ENCODE data around the gene ZNF652. TPM values are rescaled to one million over a fixed set of nuclear protein-coding genes. Genes with fewer than 3 reads are reported as not detected.

The ZNF652 gene
- total and polyA plus RNA-seq, 2 experiments from 2014 or later, result 36.2 to 54.5 TPM

DNA sequence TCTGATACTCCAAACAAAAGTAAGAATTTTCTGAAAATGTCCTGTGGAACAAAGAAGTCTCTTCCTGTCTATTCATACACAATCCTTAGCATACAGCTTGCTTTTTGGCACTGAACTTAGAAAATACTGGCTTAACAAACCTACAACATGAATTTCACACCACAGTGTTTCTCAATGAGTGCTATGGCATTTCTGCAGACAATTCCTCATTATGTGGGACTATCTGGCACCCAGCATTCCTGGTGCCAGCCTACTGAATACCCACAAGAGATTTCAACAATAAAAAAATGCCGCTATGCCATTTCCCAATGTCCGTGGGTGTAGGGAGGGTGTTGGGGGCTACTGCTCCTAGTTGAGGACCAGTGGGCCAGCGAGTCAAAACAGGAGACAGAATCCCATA lies 62.1 kb downstream of the ZNF652 start (continued):
- TF ChIP-seq NANOG (IDR thresholded peaks at IDR 0.05; ENCODE audit: borderline replicate concordance), result no peak
- no peak for TF ChIP-seq POLR2AphosphoS5 (IDR thresholded peaks at IDR 0.05; ENCODE audit: low read depth)
- TF ChIP-seq, protein P1, sequence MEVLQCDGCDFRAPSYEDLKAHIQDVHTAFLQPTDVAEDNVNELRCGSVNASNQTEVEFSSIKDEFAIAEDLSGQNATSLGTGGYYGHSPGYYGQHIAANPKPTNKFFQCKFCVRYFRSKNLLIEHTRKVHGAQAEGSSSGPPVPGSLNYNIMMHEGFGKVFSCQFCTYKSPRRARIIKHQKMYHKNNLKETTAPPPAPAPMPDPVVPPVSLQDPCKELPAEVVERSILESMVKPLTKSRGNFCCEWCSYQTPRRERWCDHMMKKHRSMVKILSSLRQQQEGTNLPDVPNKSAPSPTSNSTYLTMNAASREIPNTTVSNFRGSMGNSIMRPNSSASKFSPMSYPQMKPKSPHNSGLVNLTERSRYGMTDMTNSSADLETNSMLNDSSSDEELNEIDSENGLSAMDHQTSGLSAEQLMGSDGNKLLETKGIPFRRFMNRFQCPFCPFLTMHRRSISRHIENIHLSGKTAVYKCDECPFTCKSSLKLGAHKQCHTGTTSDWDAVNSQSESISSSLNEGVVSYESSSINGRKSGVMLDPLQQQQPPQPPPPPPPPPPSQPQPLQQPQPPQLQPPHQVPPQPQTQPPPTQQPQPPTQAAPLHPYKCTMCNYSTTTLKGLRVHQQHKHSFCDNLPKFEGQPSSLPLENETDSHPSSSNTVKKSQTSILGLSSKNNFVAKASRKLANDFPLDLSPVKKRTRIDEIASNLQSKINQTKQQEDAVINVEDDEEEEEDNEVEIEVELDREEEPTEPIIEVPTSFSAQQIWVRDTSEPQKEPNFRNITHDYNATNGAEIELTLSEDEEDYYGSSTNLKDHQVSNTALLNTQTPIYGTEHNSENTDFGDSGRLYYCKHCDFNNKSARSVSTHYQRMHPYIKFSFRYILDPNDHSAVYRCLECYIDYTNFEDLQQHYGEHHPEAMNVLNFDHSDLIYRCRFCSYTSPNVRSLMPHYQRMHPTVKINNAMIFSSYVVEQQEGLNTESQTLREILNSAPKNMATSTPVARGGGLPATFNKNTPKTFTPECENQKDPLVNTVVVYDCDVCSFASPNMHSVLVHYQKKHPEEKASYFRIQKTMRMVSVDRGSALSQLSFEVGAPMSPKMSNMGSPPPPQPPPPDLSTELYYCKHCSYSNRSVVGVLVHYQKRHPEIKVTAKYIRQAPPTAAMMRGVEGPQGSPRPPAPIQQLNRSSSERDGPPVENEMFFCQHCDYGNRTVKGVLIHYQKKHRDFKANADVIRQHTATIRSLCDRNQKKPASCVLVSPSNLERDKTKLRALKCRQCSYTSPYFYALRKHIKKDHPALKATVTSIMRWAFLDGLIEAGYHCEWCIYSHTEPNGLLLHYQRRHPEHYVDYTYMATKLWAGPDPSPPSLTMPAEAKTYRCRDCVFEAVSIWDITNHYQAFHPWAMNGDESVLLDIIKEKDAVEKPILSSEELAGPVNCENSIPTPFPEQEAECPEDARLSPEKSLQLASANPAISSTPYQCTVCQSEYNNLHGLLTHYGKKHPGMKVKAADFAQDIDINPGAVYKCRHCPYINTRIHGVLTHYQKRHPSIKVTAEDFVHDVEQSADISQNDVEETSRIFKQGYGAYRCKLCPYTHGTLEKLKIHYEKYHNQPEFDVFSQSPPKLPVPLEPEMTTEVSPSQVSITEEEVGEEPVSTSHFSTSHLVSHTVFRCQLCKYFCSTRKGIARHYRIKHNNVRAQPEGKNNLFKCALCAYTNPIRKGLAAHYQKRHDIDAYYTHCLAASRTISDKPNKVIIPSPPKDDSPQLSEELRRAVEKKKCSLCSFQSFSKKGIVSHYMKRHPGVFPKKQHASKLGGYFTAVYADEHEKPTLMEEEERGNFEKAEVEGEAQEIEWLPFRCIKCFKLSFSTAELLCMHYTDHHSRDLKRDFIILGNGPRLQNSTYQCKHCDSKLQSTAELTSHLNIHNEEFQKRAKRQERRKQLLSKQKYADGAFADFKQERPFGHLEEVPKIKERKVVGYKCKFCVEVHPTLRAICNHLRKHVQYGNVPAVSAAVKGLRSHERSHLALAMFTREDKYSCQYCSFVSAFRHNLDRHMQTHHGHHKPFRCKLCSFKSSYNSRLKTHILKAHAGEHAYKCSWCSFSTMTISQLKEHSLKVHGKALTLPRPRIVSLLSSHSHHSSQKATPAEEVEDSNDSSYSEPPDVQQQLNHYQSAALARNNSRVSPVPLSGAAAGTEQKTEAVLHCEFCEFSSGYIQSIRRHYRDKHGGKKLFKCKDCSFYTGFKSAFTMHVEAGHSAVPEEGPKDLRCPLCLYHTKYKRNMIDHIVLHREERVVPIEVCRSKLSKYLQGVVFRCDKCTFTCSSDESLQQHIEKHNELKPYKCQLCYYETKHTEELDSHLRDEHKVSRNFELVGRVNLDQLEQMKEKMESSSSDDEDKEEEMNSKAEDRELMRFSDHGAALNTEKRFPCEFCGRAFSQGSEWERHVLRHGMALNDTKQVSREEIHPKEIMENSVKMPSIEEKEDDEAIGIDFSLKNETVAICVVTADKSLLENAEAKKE (CRISPR knock-in tag; IDR thresholded peaks at IDR 0.05), result no peak
- no peak for TF ChIP-seq JUNB (IDR thresholded peaks at IDR 0.05; ENCODE audit: unreplicated experiment)
- no peak for TF ChIP-seq EZH2 (IDR thresholded peaks at IDR 0.05; ENCODE audit: low read depth, unreplicated experiment)
- TF ChIP-seq STAT1 (IDR thresholded peaks at IDR 0.05; ENCODE audit: unreplicated experiment), result no peak
- TF ChIP-seq ZNF331 (CRISPR knock-in tag; IDR thresholded peaks at IDR 0.05; ENCODE audit: low read depth), result no peak
- TF ChIP-seq CREB1 (CRISPR knock-in tag; IDR thresholded peaks at IDR 0.05; ENCODE audit: low read depth), result no peak

DNA sequence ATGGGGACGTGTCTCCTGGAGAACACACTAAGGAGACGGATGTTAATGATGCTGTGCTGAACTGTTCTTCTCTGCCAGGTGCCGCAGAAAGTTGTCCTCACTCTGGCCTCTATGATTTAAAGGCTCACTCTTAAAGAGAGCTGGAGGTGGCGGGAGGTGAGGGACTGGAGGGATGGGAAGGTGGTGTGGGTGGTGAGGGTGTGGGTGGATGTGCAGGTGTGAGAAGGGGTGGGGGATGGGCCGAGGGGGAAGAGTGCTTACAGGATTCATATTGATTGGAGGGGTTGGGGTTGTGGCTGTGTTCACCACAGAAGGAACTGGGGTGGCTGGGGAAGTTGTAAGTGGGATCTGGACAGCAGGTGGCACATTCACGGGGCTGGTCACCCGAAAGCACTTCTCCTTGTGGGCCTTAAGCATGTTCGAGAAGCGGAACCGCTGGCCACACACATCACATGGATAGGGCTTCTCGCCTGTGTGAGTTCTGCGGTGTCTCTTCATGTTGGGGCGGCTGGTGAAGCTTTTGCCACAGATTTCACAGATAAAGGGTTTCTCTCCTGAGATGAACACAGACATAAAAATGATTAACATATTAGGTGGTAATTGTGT lies 63.6 kb downstream of the ZNF652 start:
- Mint-ChIP-seq H3K36me3 (ENCODE audit: low read depth) (peaks cover 10% of the 10 kb centered on the region; the same call in 2 of the 3 replicates), H3K27ac (no peak overlapping the region), H3K9me3 (no peaks in the 10 kb centered on the region), H3K4me1 (peaks cover 4% of the 10 kb centered on the region; the same call in 1 of the 3 replicates), H3K27me3 (ENCODE audit: insufficient read depth, low read depth, poor library complexity) (no peaks in the 10 kb centered on the region), H3K4me3 (no peak overlapping the region)
- no peak overlapping the region for H2AFZ ChIP-seq
- no peaks in the 10 kb centered on the region for H3K4me1 ChIP-seq (ENCODE audit: insufficient read depth)
- no peak for DNase-seq (ENCODE audit: low spot score)
- no peak overlapping the region for H3K4me2 ChIP-seq
- H3K79me2 ChIP-seq (replicated peaks; ENCODE audit: insufficient read depth), result no peaks in the 10 kb centered on the region
- no peaks in the 10 kb centered on the region for H3K9me2 ChIP-seq (ENCODE audit: insufficient read depth)
- no peak for ATAC-seq
- no peaks in the 10 kb centered on the region for H3K36me3 ChIP-seq (ENCODE audit: insufficient read depth)
- no peak overlapping the region for H3K27ac ChIP-seq (ENCODE audit: low read depth)
- H3F3A ChIP-seq (replicated peaks; ENCODE audit: low read depth), result no peaks in the 10 kb centered on the region
- no peaks in the 10 kb centered on the region for H3K27me3 ChIP-seq (ENCODE audit: insufficient read depth)
- H4K20me1 ChIP-seq (replicated peaks; ENCODE audit: insufficient read depth), result 0 out of 2 replicates have a peak, but pooled peaks cover 2% of the 10 kb centered on the region
- H3K4me3 ChIP-seq, result no peak overlapping the region
- TF ChIP-seq, protein P1 (CRISPR knock-in tag; IDR thresholded peaks at IDR 0.05), result no peak
- TF ChIP-seq ZNF331 (CRISPR knock-in tag; IDR thresholded peaks at IDR 0.05; ENCODE audit: low read depth) (no peak), NANOG (IDR thresholded peaks at IDR 0.05; ENCODE audit: borderline replicate concordance) (no peak), STAT1 (IDR thresholded peaks at IDR 0.05; ENCODE audit: unreplicated experiment) (no peak), EZH2phosphoT487 (IDR thresholded peaks at IDR 0.05; ENCODE audit: unreplicated experiment) (no peak), POLR2AphosphoS5 (IDR thresholded peaks at IDR 0.05; ENCODE audit: low read depth) (no peak)

Data from GM23338 (cell line).